PC-9 (cell line): ENCODE measurements around the gene FBXO9. TPM values are rescaled to one million over a fixed set of nuclear protein-coding genes. Genes with fewer than 3 reads are reported as not detected.

Experiments used
- BruUV-seq: library from RNA; stranded (reverse); fragments of 400-500 nt; replicated peaks from 2 replicates; lab custom pipeline; 2021; lab: Mats Ljungman, UMichigan
- CTCF ChIA-PET: fragments of 300-600 bp; sonication (Branson Sonifier 250); formaldehyde crosslinking; loops from one replicate; lab custom pipeline; 2022; ENCODE audit warnings: antibody characterized with exemption; lab: Charles Lee
- POLR2A ChIA-PET: fragments of 300-600 bp; sonication (Branson Sonifier 250); formaldehyde crosslinking; loops from one replicate; lab custom pipeline; 2022; ENCODE audit warnings: antibody characterized with exemption; ENCODE audit not compliant: unreplicated experiment; lab: Charles Lee
- DNase-seq, 2 experiments: peaks; one replicate each; pipeline versions ENCODE4 v3.0.0 to v3.0.0-alpha.2; 2015 to 2022; ENCODE audit warnings: mixed read lengths in 1 of 2
- H2AFZ ChIP-seq: fragments of 200-600 bp; sonication (generic); 2 replicates; pipeline ENCODE4 v1.8.1; 2017; ENCODE audit warnings: antibody characterized with exemption
- H3F3A ChIP-seq: fragments of 200-600 bp; sonication (generic); 2 replicates; pipeline ENCODE4 v1.8.1; 2017; ENCODE audit warnings: antibody characterized with exemption, mild to moderate bottlenecking, low read depth; ENCODE audit not compliant: insufficient read depth
- H3K27ac ChIP-seq: fragments of 200-600 bp; sonication (generic); 2 replicates; pipeline ENCODE4 v1.6.1; 2016; ENCODE audit warnings: mixed run types
- H3K27me3 ChIP-seq: fragments of 200-600 bp; sonication (generic); 2 replicates; pipeline ENCODE4 v1.6.1; 2016; ENCODE audit warnings: low read depth, mixed run types; ENCODE audit not compliant: insufficient read depth
- H3K36me3 ChIP-seq: fragments of 200-600 bp; sonication (generic); 2 replicates; pipeline ENCODE4 v1.6.1; 2016; ENCODE audit warnings: low read depth, mixed run types
- H3K4me1 ChIP-seq: fragments of 200-600 bp; sonication (generic); replicated peaks from 2 replicates; pipeline ENCODE4 v1.6.1; 2016; ENCODE audit warnings: mixed run types; ENCODE audit not compliant: insufficient read depth
- H3K4me2 ChIP-seq: fragments of 200-600 bp; sonication (generic); 2 replicates; pipeline ENCODE4 v1.6.1; 2017; ENCODE audit warnings: mixed run types
- H3K4me3 ChIP-seq: fragments of 200-600 bp; sonication (generic); 2 replicates; pipeline ENCODE4 v1.6.1; 2016; ENCODE audit warnings: mixed run types
- H3K79me2 ChIP-seq: fragments of 200-600 bp; sonication (generic); 2 replicates; pipeline ENCODE4 v1.6.1; 2017; ENCODE audit warnings: low read depth, mixed run types
- H3K9me2 ChIP-seq: fragments of 200-600 bp; sonication (generic); 2 replicates; pipeline ENCODE4 v1.8.1; 2017; ENCODE audit warnings: mild to moderate bottlenecking; ENCODE audit not compliant: insufficient read depth
- H3K9me3 ChIP-seq: fragments of 200-600 bp; sonication (generic); 2 replicates; pipeline ENCODE4 v1.8.1; 2016; ENCODE audit warnings: low read depth; ENCODE audit not compliant: insufficient read depth
- H4K20me1 ChIP-seq: fragments of 200-600 bp; sonication (generic); 2 replicates; pipeline ENCODE4 v1.8.1; 2017; ENCODE audit not compliant: insufficient read depth
- CTCF ChIP-seq: fragments of 200-600 bp; sonication (generic); conservative IDR thresholded peaks from 2 replicates; pipeline ENCODE4 v1.6.1; 2017; ENCODE audit warnings: mixed run types, antibody characterized with exemption, mild to moderate bottlenecking, moderate library complexity
- EZH2 ChIP-seq: fragments of 200-600 bp; sonication (generic); IDR thresholded peaks from 2 replicates; pipeline ENCODE4 v1.8.0; 2017; ENCODE audit warnings: antibody characterized with exemption, low read depth
- intact Hi-C: fragments of 100-400 bp; cut with micrococcal nuclease; formaldehyde crosslinking; loops from one replicate; pipeline ENCODE4 v1.10.0; 2022; ENCODE audit not compliant: unreplicated experiment
- total RNA-seq: library from RNA; stranded (reverse); gene quantifications from 2 replicates; pipeline ENCODE4 v1.2.3, GENCODE V29; 2021

Gene FBXO9
- total RNA-seq, 1 experiment from 2014 or later = 56.5 TPM

GRCh38 chr6:53027131-53027718 lies 38.0 kb upstream of the FBXO9 start:
- TF ChIP-seq EZH2 (no peak), CTCF (no peak)
- Histone ChIP-seq H3K27me3 (no peaks in the 10 kb centered on the region), H3F3A (no peaks in the 10 kb centered on the region), H3K4me2 (no peak overlapping the region), H3K27ac (no peak overlapping the region), H3K36me3 (no peaks in the 10 kb centered on the region), H4K20me1 (no peaks in the 10 kb centered on the region), H3K4me3 (no peak overlapping the region), H3K9me2 (no peaks in the 10 kb centered on the region), H3K79me2 (no peaks in the 10 kb centered on the region), H2AFZ (no peak overlapping the region), H3K9me3 (no peaks in the 10 kb centered on the region), H3K4me1 (no peaks in the 10 kb centered on the region)
- intact Hi-C loops = no loop called here
- no TSS peak for BruUV-seq
- CTCF ChIA-PET = no interaction called here
- POLR2A ChIA-PET = no interaction called here
- no peak for DNase-seq

- Histone ChIP-seq H3K36me3 (no peaks in the 10 kb centered on the region), H3F3A (no peaks in the 10 kb centered on the region), H2AFZ (no peak overlapping the region), H4K20me1 (no peaks in the 10 kb centered on the region), H3K79me2 (no peaks in the 10 kb centered on the region), H3K4me2 (no peak overlapping the region), H3K27me3 (no peaks in the 10 kb centered on the region), H3K4me3 (no peak overlapping the region), H3K27ac (no peak overlapping the region), H3K9me2 (no peaks in the 10 kb centered on the region), H3K4me1 (no peaks in the 10 kb centered on the region), H3K9me3 (no peaks in the 10 kb centered on the region)
- no peak for TF ChIP-seq CTCF
- no peak for TF ChIP-seq EZH2
- CTCF ChIA-PET = no interaction called here
- intact Hi-C loops = no loop called here
- POLR2A ChIA-PET = no interaction called here
- no TSS peak for BruUV-seq
- DNase-seq = no peak
Measured at GRCh38 chr6:53028467-53028866, 36.7 kb upstream of the FBXO9 start.

GRCh38 chr6:53029257-53029656 lies 35.9 kb upstream of the FBXO9 start:
- CTCF ChIA-PET = no interaction called here
- Histone ChIP-seq H2AFZ (no peak overlapping the region), H3K4me2 (no peak overlapping the region), H3K4me1 (no peaks in the 10 kb centered on the region), H3K9me2 (no peaks in the 10 kb centered on the region), H4K20me1 (no peaks in the 10 kb centered on the region), H3K36me3 (no peaks in the 10 kb centered on the region), H3K9me3 (no peaks in the 10 kb centered on the region), H3K27me3 (no peaks in the 10 kb centered on the region), H3F3A (no peaks in the 10 kb centered on the region), H3K79me2 (no peaks in the 10 kb centered on the region), H3K4me3 (no peak overlapping the region), H3K27ac (no peak overlapping the region)
- BruUV-seq = no TSS peak
- POLR2A ChIA-PET = no interaction called here
- TF ChIP-seq CTCF = no peak
- no peak for TF ChIP-seq EZH2
- DNase-seq = no peak
- intact Hi-C loops = no loop called here
